ENCODE results near the gene SPOPL.

SPOPL gene

DNA sequence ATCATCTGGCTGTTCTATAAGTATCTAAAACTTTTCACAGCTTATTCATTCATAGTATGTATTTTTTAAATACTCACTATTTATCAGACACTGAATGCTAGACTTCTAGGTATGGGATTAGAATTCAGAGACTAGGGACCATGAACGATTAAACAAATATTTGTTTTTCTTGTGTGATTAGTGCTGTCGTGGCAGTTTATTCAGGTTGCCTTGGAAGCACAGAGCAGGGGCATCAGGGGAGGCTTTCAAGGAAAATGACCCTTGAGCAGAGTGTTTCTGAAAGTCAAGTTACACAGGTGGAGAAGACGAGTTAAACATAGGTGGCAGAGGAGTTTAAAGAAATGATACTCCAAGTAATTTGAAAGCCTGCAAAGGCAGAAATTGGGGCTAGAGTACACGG is 5.7 kb downstream of the SPOPL start:
- no peaks in the 10 kb centered on the region for H3K36me3 ChIP-seq
- TF ChIP-seq, protein P1, sequence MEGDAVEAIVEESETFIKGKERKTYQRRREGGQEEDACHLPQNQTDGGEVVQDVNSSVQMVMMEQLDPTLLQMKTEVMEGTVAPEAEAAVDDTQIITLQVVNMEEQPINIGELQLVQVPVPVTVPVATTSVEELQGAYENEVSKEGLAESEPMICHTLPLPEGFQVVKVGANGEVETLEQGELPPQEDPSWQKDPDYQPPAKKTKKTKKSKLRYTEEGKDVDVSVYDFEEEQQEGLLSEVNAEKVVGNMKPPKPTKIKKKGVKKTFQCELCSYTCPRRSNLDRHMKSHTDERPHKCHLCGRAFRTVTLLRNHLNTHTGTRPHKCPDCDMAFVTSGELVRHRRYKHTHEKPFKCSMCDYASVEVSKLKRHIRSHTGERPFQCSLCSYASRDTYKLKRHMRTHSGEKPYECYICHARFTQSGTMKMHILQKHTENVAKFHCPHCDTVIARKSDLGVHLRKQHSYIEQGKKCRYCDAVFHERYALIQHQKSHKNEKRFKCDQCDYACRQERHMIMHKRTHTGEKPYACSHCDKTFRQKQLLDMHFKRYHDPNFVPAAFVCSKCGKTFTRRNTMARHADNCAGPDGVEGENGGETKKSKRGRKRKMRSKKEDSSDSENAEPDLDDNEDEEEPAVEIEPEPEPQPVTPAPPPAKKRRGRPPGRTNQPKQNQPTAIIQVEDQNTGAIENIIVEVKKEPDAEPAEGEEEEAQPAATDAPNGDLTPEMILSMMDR (IDR thresholded peaks at IDR 0.05) = no peak
- peaks cover 0 to 62% (median 26%) of the 10 kb centered on the region in 4 donors for H3K4me1 ChIP-seq
- no peaks in the 10 kb centered on the region for H3K9me3 ChIP-seq
- no peak for DNase-seq
- intact Hi-C loops (cut with DNase I; ENCODE audit: low total_unique reads) = no loop called here
- no peak overlapping the region for H3K4me3 ChIP-seq
- no peaks in the 10 kb centered on the region for H3K27me3 ChIP-seq
- no peak overlapping the region for H3K27ac ChIP-seq

DNA sequence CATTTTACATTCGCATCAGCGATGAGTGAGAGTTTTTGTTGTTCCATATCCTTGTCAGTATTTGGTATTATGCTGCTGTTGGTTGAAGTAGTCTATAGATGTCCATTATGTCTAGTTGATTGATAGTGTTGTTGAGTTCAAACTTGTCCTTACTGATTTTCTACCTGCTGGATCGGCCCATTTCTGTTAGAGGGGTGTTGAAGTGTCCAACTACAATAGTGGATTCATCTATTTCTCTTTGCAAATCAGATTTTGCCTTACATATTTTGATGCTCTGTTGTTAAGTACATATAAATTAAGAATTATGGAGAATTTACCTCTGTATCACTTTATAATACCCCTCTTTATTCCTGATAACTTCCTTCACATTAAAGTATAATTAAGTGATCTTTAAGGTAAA is 8.7 kb downstream of the SPOPL start:
- no peaks in the 10 kb centered on the region for H3K36me3 ChIP-seq
- H3K27me3 ChIP-seq = no peaks in the 10 kb centered on the region
- peaks cover 0 to 60% (median 24%) of the 10 kb centered on the region in 4 donors for H3K4me1 ChIP-seq
- H3K4me3 ChIP-seq = no peak overlapping the region
- H3K27ac ChIP-seq = no peak overlapping the region
- TF ChIP-seq, protein P1 (IDR thresholded peaks at IDR 0.05) = no peak
- no peak for DNase-seq
- no peaks in the 10 kb centered on the region for H3K9me3 ChIP-seq
- intact Hi-C loops (cut with DNase I; ENCODE audit: low total_unique reads) = loop anchor here (10.0 kb wide), 1 partner anchor 74 kb away; no protein-coding TSS in a partner anchor

DNA sequence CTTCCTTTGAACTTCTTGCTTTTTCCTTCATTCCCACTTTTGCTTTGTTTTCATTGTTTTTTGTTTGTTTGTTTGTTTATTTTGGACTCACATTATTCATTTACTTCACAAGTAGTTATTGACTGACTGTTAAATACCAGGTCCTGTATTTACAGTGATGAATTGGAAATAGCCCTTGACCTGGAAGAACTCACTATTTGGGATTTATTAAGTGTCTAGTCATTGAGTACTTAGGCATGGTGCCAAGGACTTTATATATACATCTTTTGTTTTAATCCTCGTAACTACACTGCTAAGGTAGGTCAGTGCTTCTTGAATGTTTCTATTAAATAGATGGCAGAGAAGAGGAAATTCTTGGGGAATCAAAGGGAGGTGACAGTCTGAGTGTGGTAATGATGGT is 11.1 kb downstream of the SPOPL start:
- Histone ChIP-seq H3K27me3 (no peaks in the 10 kb centered on the region), H3K27ac (no peak overlapping the region), H3K9me3 (no peaks in the 10 kb centered on the region), H3K4me1 (peaks cover 0 to 60% (median 22%) of the 10 kb centered on the region in 4 donors), H3K36me3 (no peaks in the 10 kb centered on the region), H3K4me3 (no peak overlapping the region)
- TF ChIP-seq, protein P1 (IDR thresholded peaks at IDR 0.05) = no peak
- DNase-seq = no peak
- intact Hi-C loops (cut with DNase I; ENCODE audit: low total_unique reads) = loop anchor here (10.0 kb wide), 1 partner anchor 72 kb away; no protein-coding TSS in a partner anchor

DNA sequence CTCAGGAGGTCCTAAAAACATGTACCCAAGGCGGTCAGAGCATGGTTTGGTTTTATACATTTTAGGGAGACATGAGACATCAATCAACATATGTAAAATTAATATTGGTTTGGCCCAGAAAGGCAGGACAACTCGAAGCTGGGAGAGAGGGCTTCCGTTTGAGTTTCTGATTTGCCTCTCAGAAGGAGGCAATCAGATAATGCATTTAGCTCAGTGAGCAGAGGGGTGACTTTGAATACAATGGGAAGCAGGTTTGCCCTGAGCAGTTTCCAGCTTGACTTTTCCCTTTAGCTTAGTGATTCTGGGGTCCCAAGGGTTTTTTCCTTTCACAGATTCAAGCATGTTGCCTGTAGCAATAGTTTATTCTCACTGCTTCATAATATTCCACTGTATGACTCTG is 12.6 kb downstream of the SPOPL start:
- H3K4me1 ChIP-seq = peaks cover 0 to 54% (median 24%) of the 10 kb centered on the region in 4 donors
- intact Hi-C loops (cut with DNase I; ENCODE audit: low total_unique reads) = loop anchor here (10.0 kb wide), 1 partner anchor 71 kb away; no protein-coding TSS in a partner anchor
- H3K9me3 ChIP-seq = no peaks in the 10 kb centered on the region
- no peaks in the 10 kb centered on the region for H3K27me3 ChIP-seq
- no peaks in the 10 kb centered on the region for H3K36me3 ChIP-seq
- DNase-seq = no peak
- no peak overlapping the region for H3K27ac ChIP-seq
- TF ChIP-seq, protein P1 (IDR thresholded peaks at IDR 0.05) = no peak
- no peak overlapping the region for H3K4me3 ChIP-seq

DNA sequence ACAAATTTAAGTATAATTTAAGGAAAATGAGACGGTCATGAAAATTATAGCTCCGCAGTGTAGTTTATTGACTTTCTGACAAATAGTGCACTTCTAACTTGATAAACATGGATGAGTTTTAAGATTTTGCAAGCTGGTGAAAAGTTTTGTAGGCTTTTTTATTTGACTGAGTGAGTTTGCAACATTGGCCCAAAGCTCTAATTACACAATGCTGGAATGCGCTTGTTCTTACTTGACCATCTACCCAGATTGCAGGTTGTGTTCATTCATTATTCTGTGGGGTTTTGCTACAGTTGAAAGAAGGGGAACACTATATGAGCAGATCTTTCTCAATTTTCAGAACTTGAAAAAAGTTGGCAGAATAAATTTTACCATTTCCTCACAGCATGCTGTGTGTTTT is 13.5 kb downstream of the SPOPL start:
- Histone ChIP-seq H3K27me3 (no peaks in the 10 kb centered on the region), H3K36me3 (no peaks in the 10 kb centered on the region), H3K4me3 (no peak overlapping the region), H3K4me1 (peaks cover 0 to 61% (median 28%) of the 10 kb centered on the region in 4 donors), H3K9me3 (no peaks in the 10 kb centered on the region), H3K27ac (no peak overlapping the region)
- no peak for DNase-seq
- intact Hi-C loops (cut with DNase I; ENCODE audit: low total_unique reads) = loop anchor here (10.0 kb wide), 1 partner anchor 70 kb away; no protein-coding TSS in a partner anchor
- TF ChIP-seq, protein P1 (IDR thresholded peaks at IDR 0.05) = no peak
